K562 (cell line): Measurements from ENCODE around the gene IL23A. TPM values are rescaled to one million over a fixed set of nuclear protein-coding genes. Genes with fewer than 3 reads are reported as not detected.

Source experiments
- ATF4 ChIP-seq: fragments of 450-650 bp; formaldehyde crosslinking; IDR thresholded peaks from 2 replicates; pipeline ENCODE4 v1.4.0; 2022; ENCODE audit warnings: mild to moderate bottlenecking, moderate library complexity
- BCL6 ChIP-seq: fragments of 250-450 bp; sonication (Bioruptor Pico); IDR thresholded peaks from 2 replicates; pipeline ENCODE4 v1.4.0; 2020
- BRF2 ChIP-seq: IDR thresholded peaks from 3 replicates; pipeline ENCODE4 v1.6.1; 2011; ENCODE audit warnings: borderline replicate concordance, mild to moderate bottlenecking; ENCODE audit not compliant: insufficient read length, insufficient read depth
- CBX8 ChIP-seq: fragments of 200-600 bp; sonication (generic); IDR thresholded peaks from 2 replicates; pipeline ENCODE4 v1.6.1; 2012; ENCODE audit warnings: borderline replicate concordance, mixed run types, low read depth, mild to moderate bottlenecking, moderate library complexity, mixed read lengths, low read length, control low read depth, inconsistent platforms; ENCODE audit not compliant: poor library complexity, severe bottlenecking; ENCODE audit errors: extremely low read depth
- FOXA1 ChIP-seq: fragments of 450-650 bp; IDR thresholded peaks from 2 replicates; pipeline ENCODE4 v1.6.1; 2016; ENCODE audit warnings: mild to moderate bottlenecking, borderline replicate concordance
- HMGN3 ChIP-seq: IDR thresholded peaks from 2 replicates; pipeline ENCODE4 v1.6.1; 2011; ENCODE audit warnings: borderline replicate concordance, low read depth, mild to moderate bottlenecking, mixed read lengths, low read length; ENCODE audit not compliant: insufficient read length; ENCODE audit errors: extremely low read depth
- HNRNPLL ChIP-seq: fragments of 200-400 bp; formaldehyde crosslinking; IDR thresholded peaks from 2 replicates; pipeline ENCODE4 v1.6.1; 2017; ENCODE audit warnings: low read length, low read depth, mild to moderate bottlenecking; ENCODE audit not compliant: poor library complexity, severe bottlenecking
- JUND ChIP-seq, 2 experiments: IDR thresholded peaks; 2 replicates in 1 of 2; 3 replicates in 1 of 2; pipeline ENCODE4 v1.6.1; 2011; ENCODE audit warnings: borderline replicate concordance in 2 of 2, low read depth in 2 of 2, low read length in 2 of 2, improper control_type of control experiment in 1 of 2, missing biosample characterization in 1 of 2, missing genetic modification characterization in 1 of 2, missing genetic modification reagents in 1 of 2
- KDM5B ChIP-seq: fragments of 200-600 bp; sonication (generic); IDR thresholded peaks from 2 replicates; pipeline ENCODE4 v1.6.1; 2012; ENCODE audit warnings: low read depth, mild to moderate bottlenecking, moderate library complexity, low read length, control low read depth, inconsistent platforms; ENCODE audit not compliant: insufficient replicate concordance
- NFIC ChIP-seq: fragments of 450-650 bp; IDR thresholded peaks from 2 replicates; pipeline ENCODE4 v1.6.1; 2017; ENCODE audit warnings: mild to moderate bottlenecking, inconsistent platforms
- NONO ChIP-seq, 2 experiments: fragments of 200-400 bp in 1 of 2; fragments of 450-650 bp in 1 of 2; formaldehyde crosslinking in 1 of 2; IDR thresholded peaks; 2 replicates each; pipeline ENCODE4 v1.6.1; 2017; ENCODE audit warnings: low read depth in 2 of 2, mild to moderate bottlenecking in 2 of 2, moderate library complexity in 2 of 2, low read length in 1 of 2
- PKNOX1 ChIP-seq: fragments of 450-650 bp; IDR thresholded peaks from 2 replicates; pipeline ENCODE4 v1.6.1; 2016
- RBM39 ChIP-seq: fragments of 200-400 bp; formaldehyde crosslinking; optimal IDR thresholded peaks from 2 replicates; pipeline ENCODE3; 2018; ENCODE audit warnings: low read depth, low read length
- RFX5 ChIP-seq: IDR thresholded peaks from 2 replicates; pipeline ENCODE4 v1.6.1; 2011; ENCODE audit warnings: low read depth, mild to moderate bottlenecking, improper control_type of control experiment, low read length
- ZBTB26 ChIP-seq: fragments of 450-650 bp; formaldehyde crosslinking; IDR thresholded peaks from 2 replicates; pipeline ENCODE4 v1.4.0; 2022; ENCODE audit warnings: missing genetic modification characterization
- ZBTB7A ChIP-seq: IDR thresholded peaks from 2 replicates; pipeline ENCODE4 v1.6.1; 2011; ENCODE audit warnings: low read depth, mild to moderate bottlenecking, low read length, moderate library complexity, borderline replicate concordance; ENCODE audit not compliant: control insufficient read depth
- ZKSCAN8 ChIP-seq: fragments of 200-800 bp; sonication (Bioruptor generic); IDR thresholded peaks from 2 replicates; pipeline ENCODE4 v1.6.1; 2016; ENCODE audit warnings: missing genetic modification characterization, missing compliant biosample characterization
- ZNF146 ChIP-seq: IDR thresholded peaks from one replicate; pipeline ENCODE4 v1.6.1; 2018; ENCODE audit warnings: missing compliant biosample characterization; ENCODE audit not compliant: unreplicated experiment
- polyA plus RNA-seq, 8 experiments: library from polyadenylated mRNA; depleted of rRNA in 4 of 8; stranded (reverse) in 5 of 8; unstranded in 3 of 8; fragments of >200 nt; fragmentation: Nextera tagmentation in 2 of 8; fragmentation: Illumina TruSeq in 1 of 8; extraction: Ambion mirVana in 2 of 8; extraction: Trizol in 1 of 8; gene quantifications; 2 replicates each; pipeline versions ENCODE4 v1.2.1 to v1.2.3, GENCODE V29; 2011 to 2014; ENCODE audit warnings: inconsistent platforms in 1 of 8, missing spikeins in 1 of 8
- total RNA-seq, 7 experiments: library from RNA; depleted of rRNA in 6 of 7; stranded (reverse); fragments of >200 nt in 6 of 7; fragmentation: Illumina TruSeq in 2 of 7; extraction: Trizol in 2 of 7; gene quantifications; 2 replicates each; pipeline versions ENCODE4 v1.2.1 to v1.2.3, GENCODE V29; 2011 to 2021; ENCODE audit warnings: low replicate concordance in 1 of 7

IL23A gene
- total and polyA plus RNA-seq, 9 of the 15 experiments (the other 6 are each of a cell fraction or from before 2014, with no cell fraction given): 4.4 to 37.2 (median 9.6) TPM

GRCh38 chr12:56300644-56301464 lies 37.8 kb upstream of the IL23A start (continued):
- TF ChIP-seq NONO (IDR thresholded peaks at IDR 0.05; ENCODE audit: low read depth in 2 of 2, low read length in 1 of 2) (peak in 1 of 2 experiments; percentile 37; a peak in 1 of 4 replicates), CBX8 (no peak), FOXA1 (no peak), ATF4 (CRISPR knock-in tag) (no peak), ZBTB7A (peak; percentile 83), HMGN3 (no peak), BRF2 (no peak), RBM39 (no peak), JUND (IDR thresholded peaks at IDR 0.05; ENCODE audit: borderline replicate concordance, low read depth, low read length) (peak; percentile 59), JUND (tag; IDR thresholded peaks at IDR 0.05; ENCODE audit: borderline replicate concordance, low read depth, low read length) (peak; percentile 46; the same call in 2 of the 3 replicates), ZKSCAN8 (peak; percentile 59; the same call in 1 of the 2 replicates), ZBTB26 (CRISPR knock-in tag) (no peak), HNRNPLL (peak; percentile 46), KDM5B (no peak), NFIC (peak; percentile 83), ZNF146 (CRISPR knock-in tag) (no peak), PKNOX1 (no peak), RFX5 (no peak), BCL6 (CRISPR knock-in tag) (no peak)
